ENCODE results near the gene NXNL1. TPM values are rescaled to one million over a fixed set of nuclear protein-coding genes. Genes with fewer than 3 reads are reported as not detected.
A peak's percentile ranks its signal among the peaks of the same experiment; 100 is the strongest.

Gene NXNL1
- total and polyA plus RNA-seq, 2 of the 13 experiments (the other 11 are each of a cell fraction or from before 2014, with no cell fraction given), result not detected

GRCh38 chr19:17419621-17420474, 40.9 kb downstream of the NXNL1 start, which contains the start of gene MVB12A (continued):
- TF ChIP-seq ETS1 (CRISPR knock-in tag; IDR thresholded peaks at IDR 0.05) (no peak), SMAD1 (CRISPR knock-in tag; IDR thresholded peaks at IDR 0.05; ENCODE audit: borderline replicate concordance, low read depth) (0 out of 2 replicates have a peak, but pooled peaks have one; percentile 68), ZNF512 (CRISPR knock-in tag; IDR thresholded peaks at IDR 0.05) (no peak), ZNF816 (CRISPR knock-in tag; IDR thresholded peaks at IDR 0.05; ENCODE audit: borderline replicate concordance) (peak; percentile 76; the same call in 1 of the 2 replicates), ZNF205 (CRISPR knock-in tag; IDR thresholded peaks at IDR 0.05) (peak; percentile 35; the same call in 1 of the 2 replicates), CEBPZ (IDR thresholded peaks at IDR 0.05; ENCODE audit: low read length) (no peak), ZNF12 (CRISPR knock-in tag; IDR thresholded peaks at IDR 0.05) (no peak; the same call in 1 of the 2 replicates), DZIP1 (CRISPR knock-in tag; IDR thresholded peaks at IDR 0.05) (no peak), HINFP (CRISPR knock-in tag; IDR thresholded peaks at IDR 0.05; ENCODE audit: low read depth) (no peak), ZNF556 (CRISPR knock-in tag; IDR thresholded peaks at IDR 0.05; ENCODE audit: borderline replicate concordance) (peak; percentile 75; the same call in 1 of the 2 replicates), HNRNPL (IDR thresholded peaks at IDR 0.05; ENCODE audit: low read depth, low read length) (no peak), HNF4A (CRISPR knock-in tag; IDR thresholded peaks at IDR 0.05) (0 out of 2 replicates have a peak, but pooled peaks have one; percentile 14), HOXA7 (CRISPR knock-in tag; IDR thresholded peaks at IDR 0.05) (no peak), PAF1 (CRISPR knock-in tag; IDR thresholded peaks at IDR 0.05) (no peak; the same call in 1 of the 2 replicates)

Data from HepG2 (cell line).